ENCODE data around the gene LUC7L2. TPM values are rescaled to one million over a fixed set of nuclear protein-coding genes. Genes with fewer than 3 reads are reported as not detected.
A peak's percentile ranks its signal among the peaks of the same experiment; 100 is the strongest.

The LUC7L2 gene
- total and polyA plus RNA-seq, 9 of the 15 experiments (the other 6 are each of a cell fraction or from before 2014, with no cell fraction given), result 56.1 to 207 (median 141) TPM

DNA sequence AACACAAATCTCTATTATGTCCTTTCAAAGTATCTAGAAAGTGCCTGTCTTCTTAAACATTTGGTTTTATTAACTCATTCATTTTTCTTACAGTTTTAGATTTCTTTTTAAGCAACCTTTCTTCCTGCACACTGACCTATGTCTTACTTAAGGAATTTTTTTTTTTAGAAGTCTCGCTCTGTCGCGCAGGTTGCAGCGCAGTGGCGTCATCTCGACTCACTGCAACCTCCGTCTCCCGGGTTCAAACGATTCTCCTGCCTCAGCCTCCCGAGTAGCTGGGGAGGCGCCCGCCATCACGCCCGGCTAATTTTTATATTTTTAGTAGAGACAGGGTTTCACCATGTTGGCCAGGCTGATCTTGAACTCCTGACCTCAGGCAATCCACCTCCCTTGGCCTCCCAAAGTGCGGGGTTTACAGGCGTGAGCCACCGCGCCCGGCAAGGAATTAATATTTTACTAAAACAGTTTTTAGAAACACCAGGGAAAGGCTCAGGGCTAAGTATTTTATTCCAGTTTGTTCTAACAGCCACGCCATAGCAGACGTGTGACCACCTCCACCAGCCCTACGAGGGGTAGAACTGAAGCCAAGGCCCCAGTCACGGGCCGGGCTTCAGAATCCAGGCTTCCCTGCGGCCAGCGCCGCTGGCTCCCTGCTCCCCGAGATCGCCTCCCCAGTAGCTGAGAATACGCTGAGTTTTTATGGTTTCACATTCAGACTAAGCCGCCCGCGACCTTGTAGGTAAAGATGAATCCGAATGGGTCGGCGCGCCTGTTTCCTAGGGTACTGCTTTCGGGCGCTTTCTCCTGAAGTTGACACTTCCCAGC, 941 bp upstream of the LUC7L2 start (continued):
- 0 out of 2 replicates have a peak, but pooled peaks have one; percentile 38 for TF ChIP-seq SMAD4 (CRISPR knock-in tag; conservative IDR thresholded peaks at IDR 0.05)
- TF ChIP-seq ZNF384 (IDR thresholded peaks at IDR 0.05; ENCODE audit: low read depth, low read length), result peak; percentile 94
- peak; percentile 27 for TF ChIP-seq SMARCE1 (IDR thresholded peaks at IDR 0.05)
- TF ChIP-seq RBM15 (IDR thresholded peaks at IDR 0.05; ENCODE audit: insufficient read depth, low read length), result 0 out of 2 replicates have a peak, but pooled peaks have one; percentile 1
- TF ChIP-seq CCNT2 (IDR thresholded peaks at IDR 0.05; ENCODE audit: borderline replicate concordance, extremely low read depth, insufficient read length, low read depth, low read length), result no peak
- TF ChIP-seq FOS (IDR thresholded peaks at IDR 0.05; ENCODE audit: extremely low read depth, insufficient read length), result no peak
- peak; percentile 65 for TF ChIP-seq JUND (IDR thresholded peaks at IDR 0.05; ENCODE audit: borderline replicate concordance, low read depth, low read length)
- no peak; the same call in 2 of the 3 replicates for TF ChIP-seq JUND (tag; IDR thresholded peaks at IDR 0.05; ENCODE audit: borderline replicate concordance, low read depth, low read length)
- TF ChIP-seq MIER1 (IDR thresholded peaks at IDR 0.05; ENCODE audit: low read depth), result no peak; the same call in 1 of the 2 replicates
- TF ChIP-seq SMARCA5 (IDR thresholded peaks at IDR 0.05), result 0 out of 2 replicates have a peak, but pooled peaks have one; percentile 14
- TF ChIP-seq PHB (CRISPR knock-in tag; IDR thresholded peaks at IDR 0.05), result no peak
- TF ChIP-seq, protein P1, sequence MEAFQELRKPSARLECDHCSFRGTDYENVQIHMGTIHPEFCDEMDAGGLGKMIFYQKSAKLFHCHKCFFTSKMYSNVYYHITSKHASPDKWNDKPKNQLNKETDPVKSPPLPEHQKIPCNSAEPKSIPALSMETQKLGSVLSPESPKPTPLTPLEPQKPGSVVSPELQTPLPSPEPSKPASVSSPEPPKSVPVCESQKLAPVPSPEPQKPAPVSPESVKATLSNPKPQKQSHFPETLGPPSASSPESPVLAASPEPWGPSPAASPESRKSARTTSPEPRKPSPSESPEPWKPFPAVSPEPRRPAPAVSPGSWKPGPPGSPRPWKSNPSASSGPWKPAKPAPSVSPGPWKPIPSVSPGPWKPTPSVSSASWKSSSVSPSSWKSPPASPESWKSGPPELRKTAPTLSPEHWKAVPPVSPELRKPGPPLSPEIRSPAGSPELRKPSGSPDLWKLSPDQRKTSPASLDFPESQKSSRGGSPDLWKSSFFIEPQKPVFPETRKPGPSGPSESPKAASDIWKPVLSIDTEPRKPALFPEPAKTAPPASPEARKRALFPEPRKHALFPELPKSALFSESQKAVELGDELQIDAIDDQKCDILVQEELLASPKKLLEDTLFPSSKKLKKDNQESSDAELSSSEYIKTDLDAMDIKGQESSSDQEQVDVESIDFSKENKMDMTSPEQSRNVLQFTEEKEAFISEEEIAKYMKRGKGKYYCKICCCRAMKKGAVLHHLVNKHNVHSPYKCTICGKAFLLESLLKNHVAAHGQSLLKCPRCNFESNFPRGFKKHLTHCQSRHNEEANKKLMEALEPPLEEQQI (IDR thresholded peaks at IDR 0.05), result 0 out of 2 replicates have a peak, but pooled peaks have one; percentile 29
- TF ChIP-seq TAF15 (IDR thresholded peaks at IDR 0.05; ENCODE audit: low read depth, low read length), result no peak
- TF ChIP-seq RUNX1 (IDR thresholded peaks at IDR 0.05; ENCODE audit: low read depth), result no peak
- TF ChIP-seq HDAC3 (IDR thresholded peaks at IDR 0.05; ENCODE audit: borderline replicate concordance, partially characterized antibody), result peak; percentile 48
- TF ChIP-seq, protein P2, sequence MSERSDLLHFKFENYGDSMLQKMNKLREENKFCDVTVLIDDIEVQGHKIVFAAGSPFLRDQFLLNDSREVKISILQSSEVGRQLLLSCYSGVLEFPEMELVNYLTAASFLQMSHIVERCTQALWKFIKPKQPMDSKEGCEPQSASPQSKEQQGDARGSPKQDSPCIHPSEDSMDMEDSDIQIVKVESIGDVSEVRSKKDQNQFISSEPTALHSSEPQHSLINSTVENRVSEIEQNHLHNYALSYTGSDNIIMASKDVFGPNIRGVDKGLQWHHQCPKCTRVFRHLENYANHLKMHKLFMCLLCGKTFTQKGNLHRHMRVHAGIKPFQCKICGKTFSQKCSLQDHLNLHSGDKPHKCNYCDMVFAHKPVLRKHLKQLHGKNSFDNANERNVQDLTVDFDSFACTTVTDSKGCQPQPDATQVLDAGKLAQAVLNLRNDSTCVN (CRISPR knock-in tag; IDR thresholded peaks at IDR 0.05), result peak; percentile 5; the same call in 1 of the 2 replicates
- peak; percentile 4; the same call in 1 of the 2 replicates for TF ChIP-seq TEAD4 (IDR thresholded peaks at IDR 0.05; ENCODE audit: low read length)
- TF ChIP-seq TEAD4 (CRISPR knock-in tag; IDR thresholded peaks at IDR 0.05; ENCODE audit: borderline replicate concordance), result no peak
- TF ChIP-seq NONO (IDR thresholded peaks at IDR 0.05; ENCODE audit: low read depth in 2 of 2, low read length in 1 of 2), result 0 out of 4 replicates have a peak, but pooled peaks of 1 of the 2 experiments have one; percentile 9
- TF ChIP-seq, protein P3, sequence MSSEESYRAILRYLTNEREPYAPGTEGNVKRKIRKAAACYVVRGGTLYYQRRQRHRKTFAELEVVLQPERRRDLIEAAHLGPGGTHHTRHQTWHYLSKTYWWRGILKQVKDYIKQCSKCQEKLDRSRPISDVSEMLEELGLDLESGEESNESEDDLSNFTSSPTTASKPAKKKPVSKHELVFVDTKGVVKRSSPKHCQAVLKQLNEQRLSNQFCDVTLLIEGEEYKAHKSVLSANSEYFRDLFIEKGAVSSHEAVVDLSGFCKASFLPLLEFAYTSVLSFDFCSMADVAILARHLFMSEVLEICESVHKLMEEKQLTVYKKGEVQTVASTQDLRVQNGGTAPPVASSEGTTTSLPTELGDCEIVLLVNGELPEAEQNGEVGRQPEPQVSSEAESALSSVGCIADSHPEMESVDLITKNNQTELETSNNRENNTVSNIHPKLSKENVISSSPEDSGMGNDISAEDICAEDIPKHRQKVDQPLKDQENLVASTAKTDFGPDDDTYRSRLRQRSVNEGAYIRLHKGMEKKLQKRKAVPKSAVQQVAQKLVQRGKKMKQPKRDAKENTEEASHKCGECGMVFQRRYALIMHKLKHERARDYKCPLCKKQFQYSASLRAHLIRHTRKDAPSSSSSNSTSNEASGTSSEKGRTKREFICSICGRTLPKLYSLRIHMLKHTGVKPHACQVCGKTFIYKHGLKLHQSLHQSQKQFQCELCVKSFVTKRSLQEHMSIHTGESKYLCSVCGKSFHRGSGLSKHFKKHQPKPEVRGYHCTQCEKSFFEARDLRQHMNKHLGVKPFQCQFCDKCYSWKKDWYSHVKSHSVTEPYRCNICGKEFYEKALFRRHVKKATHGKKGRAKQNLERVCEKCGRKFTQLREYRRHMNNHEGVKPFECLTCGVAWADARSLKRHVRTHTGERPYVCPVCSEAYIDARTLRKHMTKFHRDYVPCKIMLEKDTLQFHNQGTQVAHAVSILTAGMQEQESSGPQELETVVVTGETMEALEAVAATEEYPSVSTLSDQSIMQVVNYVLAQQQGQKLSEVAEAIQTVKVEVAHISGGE (CRISPR knock-in tag; IDR thresholded peaks at IDR 0.05), result 0 out of 6 replicates have a peak, but pooled peaks of 1 of the 3 experiments have one; percentile 11
